Activated gamma-delta T cell (primary cell): ENCODE results near the gene ESYT1.

Experiments used
- DNase-seq: peaks from one replicate; lab custom pipeline; 2025; lab: John Stamatoyannopoulos, UW

ESYT1 gene

DNA sequence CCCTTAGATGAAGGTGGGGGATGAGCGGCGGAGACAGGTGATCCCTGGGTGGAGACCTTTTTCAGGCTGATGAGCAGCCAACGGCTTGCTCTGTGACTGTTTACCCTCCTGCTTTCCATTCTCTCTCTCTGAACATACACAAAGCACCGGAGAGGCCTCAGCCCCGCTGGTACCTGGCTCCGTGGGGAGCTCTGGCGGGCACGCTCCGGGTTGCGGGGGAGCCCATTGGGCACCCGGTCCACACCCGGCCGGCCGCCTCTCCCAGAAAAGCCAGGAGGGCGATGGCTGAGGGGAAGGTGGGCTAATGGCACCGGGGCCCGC is 60.7 kb downstream of the ESYT1 start:
- no peak for DNase-seq

DNA sequence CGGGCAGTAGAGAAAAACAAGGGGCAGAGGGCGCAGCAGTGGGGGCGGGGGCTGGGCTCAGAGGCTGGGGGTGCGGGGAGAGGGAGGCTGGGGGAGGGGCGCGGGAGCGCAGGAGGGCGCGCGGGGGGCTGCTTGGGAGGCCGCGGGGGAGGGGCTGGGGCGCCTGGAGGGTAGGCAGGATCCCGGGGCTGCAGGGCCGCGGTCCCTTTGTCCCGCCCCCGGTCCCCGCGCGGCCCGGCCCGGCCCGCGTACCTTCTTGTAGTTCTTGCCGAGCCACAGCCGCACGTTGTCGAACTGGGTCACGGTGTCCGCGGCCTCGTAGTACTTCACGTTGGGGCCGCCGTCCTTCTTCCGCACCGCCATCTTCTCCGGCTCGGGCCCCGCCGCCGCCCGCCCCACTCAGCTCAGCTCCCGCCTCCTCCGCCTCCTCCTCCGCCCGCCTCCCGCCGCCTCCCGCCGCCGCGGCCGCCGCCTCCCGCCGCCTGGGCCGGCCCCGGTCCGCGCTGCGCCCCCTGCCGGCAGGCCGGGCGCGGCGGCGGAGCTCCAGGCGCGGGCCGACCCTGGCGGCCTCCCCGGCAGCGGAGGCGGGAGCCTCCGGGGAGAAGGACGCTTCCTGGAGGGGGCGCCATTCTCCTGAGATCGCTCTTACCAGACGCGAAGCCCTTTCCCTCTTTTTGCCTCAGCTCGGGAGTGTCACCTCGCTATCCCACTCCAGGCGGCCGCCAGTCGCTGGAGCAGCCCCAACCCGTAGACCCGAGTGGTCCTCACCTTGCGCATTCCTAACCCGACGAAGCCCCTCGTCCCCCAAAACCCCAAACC is 61.2 kb downstream of the ESYT1 start, which contains the start of gene SMARCC2:
TSS of gene SMARCC2 (minus strand) at position 385 of the 819 bp plus-strand sequence. CDS start at position 363, 22 bp downstream.
- DNase-seq = peak; percentile 82

DNA sequence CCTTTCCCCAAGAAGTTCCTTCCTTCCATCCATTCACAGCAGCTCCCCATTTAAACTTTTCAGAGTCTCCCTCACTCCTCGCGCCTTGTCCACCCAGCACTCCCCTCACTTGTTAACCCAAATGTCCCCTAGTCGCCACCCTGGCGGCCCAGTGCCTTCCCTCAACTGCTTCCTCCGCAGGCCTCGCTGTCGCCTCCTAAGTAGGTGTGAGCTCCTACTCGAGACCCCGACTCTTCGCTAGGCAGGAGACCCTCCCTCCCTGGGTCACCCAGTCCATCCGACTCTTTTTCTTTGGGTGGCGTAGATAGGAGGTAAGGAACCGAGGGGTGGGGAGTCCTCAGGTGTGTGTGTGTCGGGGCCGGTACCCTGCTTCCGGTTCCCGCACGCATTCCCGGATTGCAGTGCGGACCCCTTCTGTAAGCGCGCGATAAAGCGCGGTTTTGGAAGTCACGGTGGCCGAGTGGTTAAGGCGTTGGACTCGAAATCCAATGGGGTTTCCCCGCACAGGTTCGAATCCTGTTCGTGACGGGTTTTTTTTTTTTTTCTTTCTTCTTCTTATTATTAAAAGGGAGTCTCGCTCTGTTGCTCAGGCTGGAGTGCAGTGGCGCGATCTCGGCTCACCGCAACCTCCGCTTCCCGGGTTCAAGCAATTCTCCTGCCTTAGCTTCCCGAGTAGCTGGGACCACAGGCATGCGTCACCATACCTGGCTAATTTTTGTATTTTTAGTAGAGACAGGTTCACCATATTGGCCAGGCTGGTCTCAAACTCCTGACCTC is 62.0 kb downstream of the ESYT1 start:
- DNase-seq = peak; percentile 36

DNA sequence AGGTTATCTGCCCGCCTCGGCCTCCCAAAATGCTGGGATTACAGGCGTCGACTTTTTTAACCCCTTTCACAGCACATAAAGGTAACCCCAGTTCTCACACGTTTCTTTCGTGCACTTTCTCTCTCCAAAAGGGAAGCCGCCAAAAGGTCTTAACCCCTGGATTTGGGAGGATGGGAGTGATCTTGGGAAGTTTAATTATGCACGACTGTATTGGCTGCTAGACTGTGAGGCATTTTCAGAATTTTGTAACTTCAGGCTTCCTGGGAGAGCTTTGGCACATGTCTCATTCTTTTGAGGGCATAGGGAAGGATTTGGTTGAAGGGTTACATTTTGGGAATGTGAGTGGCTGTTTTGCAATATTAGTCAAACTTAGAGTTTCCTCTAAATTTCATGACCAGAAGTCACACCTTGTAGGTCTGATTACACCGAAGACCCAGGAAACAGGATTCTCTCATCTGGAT is 62.7 kb downstream of the ESYT1 start:
- DNase-seq = no peak

DNA sequence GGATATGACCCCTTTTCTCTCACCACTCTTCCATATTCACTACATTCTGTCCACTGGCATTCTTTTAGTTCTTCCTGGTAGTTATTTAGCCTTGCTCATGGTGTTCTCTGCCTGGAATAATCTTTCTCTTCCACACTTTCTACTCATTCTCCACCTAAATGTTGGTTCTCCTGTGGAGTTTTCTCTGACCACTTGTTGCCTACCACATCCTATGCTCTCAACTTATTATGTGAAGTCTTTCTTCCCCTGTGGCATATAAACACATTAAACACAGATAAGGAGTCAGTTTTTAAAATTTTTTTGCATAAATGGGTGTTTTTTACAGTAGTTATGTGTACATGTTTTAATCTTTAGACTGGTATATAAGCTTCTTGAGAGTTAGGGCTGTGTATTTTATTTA is 64.5 kb downstream of the ESYT1 start:
- DNase-seq = no peak

DNA sequence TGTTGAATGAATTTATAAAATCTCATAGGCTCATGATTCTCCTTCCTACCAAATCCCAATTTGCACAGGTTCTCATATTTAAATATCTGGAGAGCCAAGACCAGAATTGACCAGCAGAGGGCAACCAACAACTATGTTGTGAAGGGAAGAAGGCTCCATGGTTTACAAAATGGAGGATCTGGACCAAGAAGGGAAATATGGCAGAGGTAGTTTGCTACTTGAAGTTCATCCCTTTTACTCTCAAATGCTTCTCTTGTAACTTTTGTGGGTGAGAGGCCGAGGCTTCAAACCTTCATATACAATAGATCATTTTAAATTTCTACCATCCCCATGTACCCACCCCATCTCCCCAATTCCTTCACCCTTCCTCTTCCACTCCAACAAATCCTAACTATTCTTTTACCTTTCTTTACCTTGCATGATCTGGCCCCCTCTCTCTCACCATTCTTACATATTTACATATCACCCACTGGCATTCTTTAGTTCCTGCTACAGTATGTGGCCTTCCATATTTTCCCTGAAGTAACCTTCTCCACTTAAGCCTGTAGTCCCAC is 65.0 kb downstream of the ESYT1 start:
- no peak for DNase-seq
